Left lobe of liver (tissue), 2 donors: ENCODE data around the gene LMO7. TPM values are rescaled to one million over a fixed set of nuclear protein-coding genes. Genes with fewer than 3 reads are reported as not detected.
"Not testable (repeated sequence)": the region's sequence is repeated elsewhere in the genome, so short reads cannot be mapped to it uniquely, and the experiment has no call there.

Source experiments
- ATAC-seq: fragments of 200-7000 bp; cut with Tn5 transposase; one replicate; pipeline ENCODE4 v1.9.1; 2020; ENCODE audit warnings: mild to moderate bottlenecking, moderate library complexity
- DNase-seq: peaks from one replicate; pipeline ENCODE4 v3.0.0-alpha.2; 2020; ENCODE audit warnings: low spot score
- total RNA-seq: library from RNA; stranded (reverse); gene quantifications from one replicate; pipeline ENCODE4 v1.2.1, GENCODE V29; 2021
- donor health status: DM: no; HTN: no; CAD: no; lungs with moderate emphysema.
- donor health status: DM: no; HTN: yes; CAD: no.

LMO7 gene
- total RNA-seq, 1 donor from 2014 or later = 52.0 TPM

DNA sequence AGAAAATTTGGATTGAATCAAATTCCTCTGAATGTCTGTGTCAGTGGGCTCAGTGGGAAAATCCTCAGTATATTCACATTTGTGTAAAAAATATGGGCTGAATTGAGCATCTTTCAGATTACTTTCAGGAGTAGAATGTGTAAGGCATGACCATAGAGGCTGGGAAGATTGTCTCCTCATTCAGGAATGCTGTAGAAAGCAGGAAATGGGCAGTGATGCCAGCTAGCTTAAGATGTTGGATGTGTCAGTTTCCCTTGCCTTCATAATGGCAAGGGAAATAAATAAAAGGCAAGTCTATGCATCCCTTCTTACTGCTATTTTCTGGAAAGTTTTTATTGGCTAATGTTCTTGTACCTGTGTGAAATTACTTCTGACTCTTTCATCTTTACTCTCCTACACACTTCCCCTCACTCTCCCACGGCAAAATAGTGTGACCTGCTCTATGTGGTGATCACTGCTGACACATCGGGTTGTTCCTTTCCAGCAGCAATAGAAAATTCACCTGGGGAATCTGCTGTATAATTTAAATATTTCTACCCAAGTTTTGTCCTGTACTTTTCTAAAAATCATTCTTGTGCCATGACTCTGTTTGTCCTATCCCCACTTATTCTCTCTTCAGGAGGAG is 103.2 kb downstream of the LMO7 start:
- DNase-seq (no peak), ATAC-seq (no peak)

- no peak for ATAC-seq
- DNase-seq = no peak
Observed at GRCh38 chr13:75740031-75740430, 103.9 kb downstream of the LMO7 start.

GRCh38 chr13:75743072-75743471 is 106.9 kb downstream of the LMO7 start:
- not testable (repeated sequence) for ATAC-seq, DNase-seq

DNA sequence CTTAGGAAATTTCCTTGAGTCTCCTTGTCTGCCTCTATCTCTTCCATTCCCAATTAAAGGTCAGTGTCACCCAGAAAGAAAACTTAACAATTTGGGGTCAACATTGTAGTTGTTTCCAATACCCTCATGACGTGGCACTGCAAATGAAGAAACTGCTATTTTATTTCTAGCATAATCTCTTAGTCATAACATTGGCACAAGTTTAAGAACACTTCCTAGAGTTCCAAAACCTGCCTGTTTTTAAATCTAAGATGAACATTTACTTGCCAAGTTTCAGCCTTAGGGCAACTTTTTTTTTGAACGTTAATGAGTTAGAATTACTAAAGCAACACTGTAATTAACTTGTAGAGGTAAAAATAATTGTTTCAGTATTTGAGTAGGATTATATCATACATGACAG is 108.0 kb downstream of the LMO7 start:
- no peak for DNase-seq
- ATAC-seq = no peak

DNA sequence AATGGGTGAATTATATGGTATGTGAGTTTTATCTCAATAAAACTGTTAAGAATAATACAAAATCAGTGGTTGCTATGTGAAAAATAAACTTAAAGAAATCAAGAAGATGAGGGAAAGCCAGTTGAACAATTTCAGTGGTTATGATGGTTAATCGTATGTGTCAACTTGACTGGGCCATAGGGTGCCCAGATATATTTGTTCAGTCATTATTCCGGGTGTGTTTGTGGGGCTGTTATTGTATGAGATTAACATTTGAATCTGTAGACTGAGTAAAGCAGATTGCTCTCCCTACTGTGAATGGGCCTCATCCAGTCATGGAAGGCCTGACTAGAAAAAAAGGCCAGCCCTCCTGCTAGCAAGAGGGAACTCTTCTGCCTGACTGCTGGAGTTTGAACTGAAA is 109.3 kb downstream of the LMO7 start:
- ATAC-seq = no peak

DNA sequence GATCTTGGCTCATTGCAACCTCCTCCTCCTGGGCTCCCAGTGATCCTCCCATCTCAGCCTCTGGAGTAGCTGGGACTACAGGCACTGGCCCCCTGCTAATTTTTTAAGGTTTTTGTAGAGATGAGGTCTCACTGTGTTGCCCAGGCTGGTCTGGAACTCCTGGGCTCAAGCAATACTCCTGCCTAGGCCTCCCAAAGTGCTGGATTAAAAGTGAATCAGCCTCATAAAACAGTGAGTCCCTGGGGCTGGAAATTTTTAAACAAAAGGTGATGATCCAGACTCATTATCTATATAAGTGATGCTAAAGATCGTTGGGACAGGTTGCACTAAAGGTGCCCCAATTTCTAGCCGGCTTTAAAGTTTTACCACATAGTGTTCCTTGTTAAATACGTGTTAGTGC is 112.7 kb downstream of the LMO7 start:
- no peak for ATAC-seq
- no peak for DNase-seq

More for the DNA sequence above, 109.3 kb downstream of the LMO7 start:
- DNase-seq = no peak

GRCh38 chr13:75749407-75749806 is 113.3 kb downstream of the LMO7 start:
- ATAC-seq (no peak), DNase-seq (no peak)

DNA sequence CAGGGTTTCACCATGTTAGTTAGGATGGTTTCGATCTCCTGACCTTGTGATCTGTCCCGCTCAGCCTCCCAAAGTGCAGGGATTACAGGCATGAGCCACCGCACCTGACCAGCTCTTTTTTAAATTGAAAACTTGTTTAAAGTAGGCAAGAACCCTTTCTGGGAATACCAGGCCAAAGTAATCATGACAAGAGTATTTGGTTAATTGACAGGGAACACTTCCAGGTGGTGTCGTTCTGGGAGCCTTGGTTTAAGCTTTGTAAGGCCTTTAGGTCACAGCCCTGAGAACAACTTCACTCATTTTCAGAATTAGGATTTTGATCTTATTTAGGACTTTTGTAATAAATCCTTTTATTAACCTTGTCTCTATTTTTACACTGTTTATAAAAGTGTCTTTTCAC is 115.2 kb downstream of the LMO7 start:
- ATAC-seq = peak; percentile 86
- DNase-seq = no peak

DNA sequence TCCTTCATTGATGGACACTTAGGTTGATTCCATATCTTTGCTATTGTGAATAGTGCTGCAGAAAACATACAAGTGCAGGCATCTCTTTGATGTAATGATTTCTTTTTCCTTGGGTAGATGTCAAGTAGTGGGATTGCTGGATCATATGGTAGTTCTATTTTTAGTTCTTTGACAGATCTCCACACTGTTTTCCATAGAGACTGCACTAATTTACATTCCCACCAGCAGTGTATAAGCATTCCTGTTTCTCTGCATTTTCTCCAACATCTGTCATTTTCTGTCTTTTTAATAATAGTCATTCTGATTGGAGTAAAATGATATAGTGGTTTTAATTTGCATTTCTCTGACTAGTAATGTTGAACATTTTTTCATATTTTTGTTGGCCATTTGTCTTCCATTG is 116.7 kb downstream of the LMO7 start:
- ATAC-seq = no peak
- DNase-seq = no peak

DNA sequence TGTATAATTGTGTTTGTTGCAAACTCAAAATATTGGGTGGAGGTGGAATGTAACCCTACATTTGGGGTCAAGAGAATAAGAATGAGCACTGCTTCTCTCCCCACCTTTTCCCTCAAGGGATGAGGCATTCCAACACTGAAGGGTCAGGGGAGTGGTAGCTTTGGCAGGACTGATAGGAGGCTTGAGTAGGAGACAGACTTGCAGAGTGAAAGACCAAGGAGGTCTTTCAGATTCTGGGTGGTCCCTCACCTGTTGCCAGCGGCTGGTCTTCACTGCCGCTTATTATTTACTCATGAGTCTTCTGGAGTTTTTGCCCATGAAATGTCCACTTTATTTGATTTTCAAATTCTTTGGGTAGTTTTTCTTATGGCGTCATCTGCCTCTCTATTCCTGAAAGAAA is 118.8 kb downstream of the LMO7 start:
- DNase-seq = no peak

DNA sequence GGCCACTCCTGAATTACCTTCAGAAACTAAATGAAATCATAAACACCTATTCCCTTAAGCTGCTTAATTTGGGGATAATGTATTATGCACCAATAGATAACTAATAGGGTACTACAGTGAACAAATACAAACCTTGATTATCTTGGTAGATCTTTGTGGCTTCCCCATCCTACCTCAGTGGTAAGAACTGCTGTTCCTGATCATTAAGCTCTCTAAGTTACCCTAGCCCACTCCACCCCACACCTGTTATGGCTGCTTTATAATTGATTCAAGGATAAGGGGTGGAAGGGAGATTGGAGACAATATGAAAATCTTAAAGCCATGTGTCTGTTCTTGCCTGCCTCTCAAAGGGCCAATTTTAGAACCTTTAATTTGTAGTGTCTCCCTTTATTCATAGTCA is 121.2 kb downstream of the LMO7 start:
- ATAC-seq (no peak), DNase-seq (no peak)

More for the DNA sequence above, 118.8 kb downstream of the LMO7 start:
- ATAC-seq = no peak

DNA sequence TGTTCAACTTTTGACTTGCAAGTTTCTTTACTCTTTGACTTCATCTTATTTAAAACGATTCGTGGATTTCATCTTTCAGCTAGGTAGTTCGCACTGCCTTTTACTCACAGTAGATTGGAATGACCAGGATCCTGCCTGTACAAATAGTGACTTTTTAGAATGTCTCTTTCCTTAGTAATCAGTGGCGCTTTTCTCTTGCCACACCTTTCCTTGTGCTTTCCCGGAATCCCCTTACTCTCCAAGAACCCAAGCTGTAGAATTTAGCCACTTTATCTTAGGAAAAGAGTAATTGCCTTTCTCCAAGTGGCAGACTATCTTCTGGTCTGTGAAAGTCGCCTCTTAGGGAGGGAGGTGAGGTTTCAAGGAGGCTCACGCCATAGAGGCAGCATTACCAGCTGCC is 123.4 kb downstream of the LMO7 start:
- ATAC-seq (no peak), DNase-seq (no peak)

GRCh38 chr13:75760131-75761021 is 124.2 kb downstream of the LMO7 start:
- ATAC-seq = peak; percentile 89
- peak; percentile 84 for DNase-seq

DNA sequence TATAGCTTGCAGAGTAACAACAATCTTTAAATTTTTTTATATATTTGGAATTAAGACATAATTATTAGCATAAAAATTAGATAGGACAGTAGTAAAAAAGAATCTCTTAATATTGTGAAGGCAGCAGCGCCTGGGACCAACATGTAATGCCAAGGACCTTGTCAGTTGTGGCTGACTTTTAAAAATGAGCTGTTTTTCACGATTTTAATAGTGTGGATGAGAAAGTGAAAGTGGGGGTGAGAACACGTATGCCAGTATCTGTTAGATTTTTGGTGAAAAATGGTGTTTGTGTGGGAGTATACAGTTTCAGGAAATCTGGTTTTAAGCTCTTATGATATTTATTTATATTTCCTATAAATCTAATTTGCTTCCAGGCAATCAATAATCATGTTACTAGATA is 125.2 kb downstream of the LMO7 start:
- no peak for ATAC-seq

DNA sequence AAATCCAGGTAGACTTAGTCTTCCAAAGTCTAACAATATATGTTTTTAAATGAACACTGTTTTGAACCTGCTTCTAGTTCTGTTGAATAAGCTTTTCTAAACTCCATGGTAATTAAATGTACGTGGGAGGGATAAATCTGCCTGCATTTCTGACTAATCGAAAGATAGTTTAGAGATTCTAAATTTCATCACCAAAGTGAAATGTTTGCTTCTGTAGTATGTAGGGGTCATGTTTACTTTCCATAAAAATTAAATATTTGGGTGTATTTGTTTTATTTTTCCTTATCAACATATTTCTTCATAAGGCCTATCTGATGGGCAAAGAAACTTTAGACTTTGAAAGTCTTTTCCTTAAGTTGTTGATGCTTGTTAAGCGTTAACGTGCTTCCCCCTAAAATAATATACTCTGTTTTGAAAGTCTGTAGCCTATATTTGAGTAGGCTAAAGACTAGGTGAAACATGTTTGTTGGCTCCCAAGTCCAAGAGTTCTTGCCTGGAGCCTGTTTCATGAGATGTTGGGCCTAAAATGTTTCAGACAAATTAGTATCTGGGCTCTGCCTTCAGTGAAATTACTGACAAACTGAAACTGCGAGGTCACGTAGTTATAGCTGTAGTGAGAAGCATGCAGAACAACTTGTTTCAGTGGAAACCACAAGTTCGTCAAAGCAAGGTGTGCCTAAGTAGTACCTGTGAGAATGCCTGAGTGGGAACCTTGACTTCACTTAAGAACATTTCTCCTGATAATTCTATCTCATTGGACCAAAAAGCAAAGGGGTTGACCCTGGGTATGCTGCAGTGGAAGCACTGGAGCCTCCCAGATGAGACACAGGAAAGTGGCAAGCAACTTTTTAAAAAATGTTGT is 126.2 kb downstream of the LMO7 start:
- no peak for DNase-seq
- peak; percentile 20 for ATAC-seq

More for the DNA sequence above, 125.2 kb downstream of the LMO7 start:
- DNase-seq = no peak

- DNase-seq = no peak
Observed at GRCh38 chr13:75762955-75763354, 126.8 kb downstream of the LMO7 start.

DNA sequence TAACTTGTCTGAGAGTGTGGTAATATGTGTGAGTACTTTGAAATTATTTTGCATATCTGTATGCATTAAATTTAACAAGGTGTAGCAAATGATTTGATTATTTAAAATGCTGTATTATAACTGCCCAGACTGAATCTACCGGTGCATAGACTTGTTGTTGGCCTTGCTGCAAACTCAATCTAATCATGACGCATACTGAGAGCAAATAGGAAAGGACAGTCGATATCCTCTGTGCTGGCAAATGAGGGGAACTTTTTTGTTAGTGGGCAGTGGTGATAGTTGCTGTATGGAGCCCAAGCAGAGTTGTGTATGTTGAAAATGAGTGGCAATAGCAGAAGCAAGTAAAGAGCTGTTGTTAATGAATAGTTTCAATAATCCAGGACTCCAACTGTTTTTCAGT is 127.4 kb downstream of the LMO7 start:
- DNase-seq = no peak
- peak; percentile 19 for ATAC-seq

More at GRCh38 chr13:75762955-75763354, 126.8 kb downstream of the LMO7 start:
- ATAC-seq = no peak

- DNase-seq (no peak), ATAC-seq (peak; percentile 24)
Observed at GRCh38 chr13:75764251-75764925, 128.3 kb downstream of the LMO7 start.

GRCh38 chr13:75764926-75765310 is 128.8 kb downstream of the LMO7 start:
- no peak for ATAC-seq
- DNase-seq = no peak

- ATAC-seq = no peak
- no peak for DNase-seq
Observed at GRCh38 chr13:75766636-75767035, 130.5 kb downstream of the LMO7 start.
